ENCODE data around the gene AP2S1. TPM values are rescaled to one million over a fixed set of nuclear protein-coding genes. Genes with fewer than 3 reads are reported as not detected.
A peak's percentile ranks its signal among the peaks of the same experiment; 100 is the strongest.

Gene AP2S1
- total and polyA plus RNA-seq, 2 of the 4 experiments (the other 2 are of a cell fraction) = 144 to 274 TPM

- no peak for TF ChIP-seq USF2 (IDR thresholded peaks at IDR 0.05; ENCODE audit: low read depth, low read length)
- TF ChIP-seq BHLHE40 (IDR thresholded peaks at IDR 0.05; ENCODE audit: low read depth, low read length) = peak; percentile 33; the same call in 1 of the 2 replicates
These were observed 62.2 kb downstream of the AP2S1 start, which contains the start of gene SLC1A5 (continued) for GRCh38 chr19:46788262-46788967.

Small RNAs within 50 kb of the gene (microRNA-seq; reads per million reads assigned to microRNA genes)
- gene AC008622.3 (ENCODE audit: insufficient read depth, insufficient read length) = not detected
- gene HNRNPMP2 (ENCODE audit: insufficient read depth, insufficient read length) = not detected

Small RNAs within 50 kb of the gene (small RNA-seq; reads per million reads assigned to genes)
- gene AC008622.3 (0 reads per million in 5 experiments), gene HNRNPMP2 (0 reads per million in 5 experiments)

Other genes starting within 250 kb of the AP2S1 start
- 91.6 and 197 TPM in 2 replicates for gene CALM3, start 249.5 kb downstream of the AP2S1 start, total RNA-seq (2012; rRNA removed)
- gene CALM3, start 249.5 kb downstream of the AP2S1 start, polyA plus RNA-seq (2012; rRNA removed) = 467 and 501 TPM in 2 replicates
- 0.54 and 0.56 TPM in 2 replicates for gene PTGIR, start 225.8 kb downstream of the AP2S1 start, total RNA-seq (2012; rRNA removed)
- 4.9 and 5.3 TPM in 2 replicates for gene PTGIR, start 225.8 kb downstream of the AP2S1 start, polyA plus RNA-seq (2012; rRNA removed)
- not detected in 2 replicates for gene GNG8, start 214.6 kb downstream of the AP2S1 start, total RNA-seq (2012; rRNA removed)
- gene GNG8, start 214.6 kb downstream of the AP2S1 start, polyA plus RNA-seq (2012; rRNA removed) = not detected in 2 replicates
- gene DACT3, start 189.7 kb downstream of the AP2S1 start, total RNA-seq (2012; rRNA removed) = 1.6 and 1.9 TPM in 2 replicates
- 4.9 and 5.7 TPM in 2 replicates for gene DACT3, start 189.7 kb downstream of the AP2S1 start, polyA plus RNA-seq (2012; rRNA removed)
- gene PRKD2, start 133.7 kb downstream of the AP2S1 start, total RNA-seq (2012; rRNA removed) = 9.9 and 10.0 TPM in 2 replicates
- gene PRKD2, start 133.7 kb downstream of the AP2S1 start, polyA plus RNA-seq (2012; rRNA removed) = 18.8 and 19.6 TPM in 2 replicates
- gene FKRP, start 104.8 kb downstream of the AP2S1 start, total RNA-seq (2012; rRNA removed) = 5.8 and 6.1 TPM in 2 replicates
- gene FKRP, start 104.8 kb downstream of the AP2S1 start, polyA plus RNA-seq (2012; rRNA removed) = 25.3 and 28.5 TPM in 2 replicates
- gene STRN4, start 104.4 kb downstream of the AP2S1 start, total RNA-seq (2012; rRNA removed) = 36.7 and 37.8 TPM in 2 replicates
- gene STRN4, start 104.4 kb downstream of the AP2S1 start, polyA plus RNA-seq (2012; rRNA removed) = 112 and 127 TPM in 2 replicates
- 105 and 142 TPM in 2 replicates for gene SLC1A5, start 62.3 kb downstream of the AP2S1 start, total RNA-seq (2012; rRNA removed)
- gene SLC1A5, start 62.3 kb downstream of the AP2S1 start, polyA plus RNA-seq (2012; rRNA removed) = 155 and 171 TPM in 2 replicates
- gene ARHGAP35, start 10.2 kb upstream of the AP2S1 start, total RNA-seq (2012; rRNA removed) = 28.9 and 29.0 TPM in 2 replicates
- 16.4 and 18.7 TPM in 2 replicates for gene ARHGAP35, start 10.2 kb upstream of the AP2S1 start, polyA plus RNA-seq (2012; rRNA removed)
- gene NPAS1, start 169.0 kb upstream of the AP2S1 start, total RNA-seq (2012; rRNA removed) = 0.36 and 0.56 TPM in 2 replicates
- 5.7 and 7.4 TPM in 2 replicates for gene NPAS1, start 169.0 kb upstream of the AP2S1 start, polyA plus RNA-seq (2012; rRNA removed)
- 9.2 and 10.6 TPM in 2 replicates for gene TMEM160, start 197.8 kb upstream of the AP2S1 start, total RNA-seq (2012; rRNA removed)
- gene TMEM160, start 197.8 kb upstream of the AP2S1 start, polyA plus RNA-seq (2012; rRNA removed) = 25.7 and 48.9 TPM in 2 replicates

Measured in IMR-90 (cell line).